K562 (cell line): Measurements from ENCODE around the gene DNAJC6. TPM values are rescaled to one million over a fixed set of nuclear protein-coding genes. Genes with fewer than 3 reads are reported as not detected.

Experiments
- ARNT ChIP-seq, 2 experiments: fragments of 450-650 bp; IDR thresholded peaks; 2 replicates each; pipeline ENCODE4 v1.6.1; 2016; ENCODE audit warnings: mild to moderate bottlenecking in 1 of 2
- CC2D1A ChIP-seq: fragments of 450-650 bp; IDR thresholded peaks from 2 replicates; pipeline ENCODE4 v1.6.1; 2017; ENCODE audit warnings: mild to moderate bottlenecking
- CREBBP ChIP-seq: IDR thresholded peaks from one replicate; pipeline ENCODE4 v1.6.1; 2012; ENCODE audit warnings: low read depth, mild to moderate bottlenecking, control low read depth, inconsistent platforms, low read length
- DDX20 ChIP-seq: fragments of 450-650 bp; IDR thresholded peaks from 2 replicates; pipeline ENCODE4 v1.6.1; 2016; ENCODE audit warnings: missing genetic modification characterization, low read depth, mild to moderate bottlenecking, missing compliant biosample characterization, moderate library complexity
- E2F3 ChIP-seq: fragments of 250-450 bp; sonication (Bioruptor Pico); IDR thresholded peaks from 2 replicates; pipeline ENCODE4 v1.4.0; 2020; ENCODE audit warnings: mild to moderate bottlenecking
- FOXA1 ChIP-seq: fragments of 450-650 bp; IDR thresholded peaks from 2 replicates; pipeline ENCODE4 v1.6.1; 2016; ENCODE audit warnings: mild to moderate bottlenecking, borderline replicate concordance
- FOXA3 ChIP-seq, 2 experiments: fragments of 450-650 bp in 1 of 2; sonication (generic) in 1 of 2; formaldehyde crosslinking; IDR thresholded peaks in 1 of 2; conservative IDR thresholded peaks in 1 of 2; 2 replicates each; pipeline versions ENCODE4 v1.4.0 to v1.8.0; 2020 to 2022; ENCODE audit warnings: mild to moderate bottlenecking in 2 of 2, missing genetic modification reagents in 1 of 2
- GABPB2 ChIP-seq: fragments of 250-450 bp; sonication (Bioruptor Pico); conservative IDR thresholded peaks from 2 replicates; pipeline ENCODE4 v1.5.1; 2021; ENCODE audit warnings: mild to moderate bottlenecking
- HDAC1 ChIP-seq, 2 experiments: fragments of 450-650 bp; IDR thresholded peaks; 2 replicates each; pipeline ENCODE4 v1.6.1; 2016 to 2017; ENCODE audit warnings: inconsistent platforms in 1 of 2, mild to moderate bottlenecking in 1 of 2, moderate library complexity in 1 of 2
- HNRNPLL ChIP-seq: fragments of 200-400 bp; formaldehyde crosslinking; IDR thresholded peaks from 2 replicates; pipeline ENCODE4 v1.6.1; 2017; ENCODE audit warnings: low read length, low read depth, mild to moderate bottlenecking; ENCODE audit not compliant: poor library complexity, severe bottlenecking
- KHSRP ChIP-seq: fragments of 450-650 bp; IDR thresholded peaks from 2 replicates; pipeline ENCODE4 v1.6.1; 2017
- MTA1 ChIP-seq: fragments of 450-650 bp; IDR thresholded peaks from 2 replicates; pipeline ENCODE4 v1.6.1; 2017; ENCODE audit warnings: borderline replicate concordance
- MTA3 ChIP-seq: fragments of 450-650 bp; formaldehyde crosslinking; IDR thresholded peaks from 2 replicates; pipeline ENCODE4 v1.6.1; 2017; ENCODE audit warnings: mild to moderate bottlenecking, borderline replicate concordance
- MYNN ChIP-seq, 2 experiments: sonication (generic); formaldehyde crosslinking in 1 of 2; IDR thresholded peaks; 2 replicates each; pipeline versions ENCODE4 v1.5.0 to v1.6.1; 2016 to 2020; ENCODE audit warnings: antibody characterized with exemption in 1 of 2, missing genetic modification reagents in 1 of 2
- NR4A1 ChIP-seq, 2 experiments: fragments of 250-450 bp in 1 of 2; fragments of 450-650 bp in 1 of 2; sonication (Bioruptor Pico) in 1 of 2; IDR thresholded peaks; 2 replicates each; pipeline versions ENCODE4 v1.4.0 to v1.6.1; 2016 to 2020; ENCODE audit warnings: mild to moderate bottlenecking in 2 of 2, missing compliant biosample characterization in 1 of 2, missing genetic modification characterization in 1 of 2, moderate library complexity in 1 of 2
- PHF8 ChIP-seq: fragments of 200-600 bp; sonication (generic); IDR thresholded peaks from 2 replicates; pipeline ENCODE4 v1.6.1; 2012; ENCODE audit warnings: mixed run types, mild to moderate bottlenecking, inconsistent platforms, low read length, moderate library complexity, borderline replicate concordance
- RBM22 ChIP-seq: fragments of 200-400 bp; formaldehyde crosslinking; IDR thresholded peaks from 2 replicates; pipeline ENCODE4 v1.6.1; 2018; ENCODE audit warnings: low read length, low read depth; ENCODE audit not compliant: poor library complexity, severe bottlenecking
- RCOR1 ChIP-seq, 2 experiments: IDR thresholded peaks; 2 replicates each; pipeline ENCODE4 v1.6.1; 2012; ENCODE audit warnings: low read depth in 2 of 2, low read length in 2 of 2, borderline replicate concordance in 1 of 2, improper control_type of control experiment in 1 of 2
- SETDB1 ChIP-seq: IDR thresholded peaks from one replicate; pipeline ENCODE4 v1.6.1; 2012; ENCODE audit warnings: low read length, control low read depth, inconsistent platforms
- ZKSCAN8 ChIP-seq: fragments of 200-800 bp; sonication (Bioruptor generic); IDR thresholded peaks from 2 replicates; pipeline ENCODE4 v1.6.1; 2016; ENCODE audit warnings: missing genetic modification characterization, missing compliant biosample characterization
- ZNF253 ChIP-seq: fragments of 250-450 bp; sonication (Bioruptor Pico); conservative IDR thresholded peaks from 2 replicates; pipeline ENCODE4 v1.6.1; 2021; ENCODE audit warnings: mild to moderate bottlenecking
- ZNF354B ChIP-seq: fragments of 250-450 bp; sonication (Bioruptor Pico); IDR thresholded peaks from 2 replicates; pipeline ENCODE4 v1.4.0; 2020
- ZNF395 ChIP-seq: fragments of 200-800 bp; sonication (Bioruptor generic); IDR thresholded peaks from 2 replicates; pipeline ENCODE4 v1.6.1; 2017; ENCODE audit warnings: missing genetic modification characterization, missing compliant biosample characterization
- ZNF445 ChIP-seq: fragments of 250-450 bp; sonication (Bioruptor Pico); IDR thresholded peaks from 2 replicates; pipeline ENCODE4 v1.4.0; 2020; ENCODE audit warnings: low read depth, mild to moderate bottlenecking, moderate library complexity
- ZNF75A ChIP-seq: fragments of 450-650 bp; formaldehyde crosslinking; IDR thresholded peaks from 2 replicates; pipeline ENCODE4 v1.4.0; 2020; ENCODE audit warnings: mild to moderate bottlenecking
- polyA plus RNA-seq, 8 experiments: library from polyadenylated mRNA; depleted of rRNA in 4 of 8; stranded (reverse) in 5 of 8; unstranded in 3 of 8; fragments of >200 nt; fragmentation: Nextera tagmentation in 2 of 8; fragmentation: Illumina TruSeq in 1 of 8; extraction: Ambion mirVana in 2 of 8; extraction: Trizol in 1 of 8; gene quantifications; 2 replicates each; pipeline versions ENCODE4 v1.2.1 to v1.2.3, GENCODE V29; 2011 to 2014; ENCODE audit warnings: inconsistent platforms in 1 of 8, missing spikeins in 1 of 8
- total RNA-seq, 7 experiments: library from RNA; depleted of rRNA in 6 of 7; stranded (reverse); fragments of >200 nt in 6 of 7; fragmentation: Illumina TruSeq in 2 of 7; extraction: Trizol in 2 of 7; gene quantifications; 2 replicates each; pipeline versions ENCODE4 v1.2.1 to v1.2.3, GENCODE V29; 2011 to 2021; ENCODE audit warnings: low replicate concordance in 1 of 7
- TF ChIP-seq, protein P1 (sequence below): fragments of 450-650 bp; IDR thresholded peaks from 2 replicates; pipeline ENCODE4 v1.6.1; 2016; ENCODE audit warnings: mild to moderate bottlenecking

The DNAJC6 gene
- total and polyA plus RNA-seq, 9 of the 15 experiments (the other 6 are each of a cell fraction or from before 2014, with no cell fraction given) = 6.7 to 78.7 (median 28.0) TPM

GRCh38 chr1:65412256-65412983 is 103.1 kb downstream of the DNAJC6 start (continued):
- TF ChIP-seq HNRNPLL (no peak), SETDB1 (no peak), PHF8 (no peak), RBM22 (no peak), MTA3 (peak; percentile 63), RCOR1 (IDR thresholded peaks at IDR 0.05; ENCODE audit: borderline replicate concordance in 1 of 2, low read depth in 2 of 2, low read length in 2 of 2) (peak; percentile 17 to 95; a peak in 3 of 4 replicates), HDAC1 (IDR thresholded peaks at IDR 0.05) (peak in 1 of 2 experiments; percentile 85; a peak in 3 of 4 replicates), KHSRP (peak; percentile 87), NR4A1 (CRISPR knock-in tag; IDR thresholded peaks at IDR 0.05) (no peak), NR4A1 (tag; IDR thresholded peaks at IDR 0.05) (0 out of 2 replicates have a peak, but pooled peaks have one; percentile 41), MTA1 (peak; percentile 85), ZNF354B (CRISPR knock-in tag) (peak; percentile 58; the same call in 1 of the 2 replicates), MYNN (IDR thresholded peaks at IDR 0.05) (no peak), MYNN (CRISPR knock-in tag; IDR thresholded peaks at IDR 0.05) (no peak), CC2D1A (peak; percentile 98), DDX20 (tag) (peak; percentile 41; the same call in 1 of the 2 replicates), ZNF395 (peak; percentile 87; the same call in 1 of the 2 replicates), CREBBP (no peak), E2F3 (CRISPR knock-in tag) (no peak), ZNF445 (CRISPR knock-in tag) (no peak), FOXA3 (CRISPR knock-in tag; conservative IDR thresholded peaks at IDR 0.05 in 1 of 2, IDR thresholded peaks at IDR 0.05 in 1 of 2) (peak in 1 of 2 experiments; percentile 81; a peak in 2 of 4 replicates), FOXA1 (no peak), ARNT (IDR thresholded peaks at IDR 0.05) (peak; percentile 92 to 93; a peak in 3 of 4 replicates), GABPB2 (no peak), ZNF75A (CRISPR knock-in tag) (0 out of 2 replicates have a peak, but pooled peaks have one; percentile 6), ZNF253 (CRISPR knock-in tag) (no peak), ZKSCAN8 (peak; percentile 67)
- TF ChIP-seq, protein P1, sequence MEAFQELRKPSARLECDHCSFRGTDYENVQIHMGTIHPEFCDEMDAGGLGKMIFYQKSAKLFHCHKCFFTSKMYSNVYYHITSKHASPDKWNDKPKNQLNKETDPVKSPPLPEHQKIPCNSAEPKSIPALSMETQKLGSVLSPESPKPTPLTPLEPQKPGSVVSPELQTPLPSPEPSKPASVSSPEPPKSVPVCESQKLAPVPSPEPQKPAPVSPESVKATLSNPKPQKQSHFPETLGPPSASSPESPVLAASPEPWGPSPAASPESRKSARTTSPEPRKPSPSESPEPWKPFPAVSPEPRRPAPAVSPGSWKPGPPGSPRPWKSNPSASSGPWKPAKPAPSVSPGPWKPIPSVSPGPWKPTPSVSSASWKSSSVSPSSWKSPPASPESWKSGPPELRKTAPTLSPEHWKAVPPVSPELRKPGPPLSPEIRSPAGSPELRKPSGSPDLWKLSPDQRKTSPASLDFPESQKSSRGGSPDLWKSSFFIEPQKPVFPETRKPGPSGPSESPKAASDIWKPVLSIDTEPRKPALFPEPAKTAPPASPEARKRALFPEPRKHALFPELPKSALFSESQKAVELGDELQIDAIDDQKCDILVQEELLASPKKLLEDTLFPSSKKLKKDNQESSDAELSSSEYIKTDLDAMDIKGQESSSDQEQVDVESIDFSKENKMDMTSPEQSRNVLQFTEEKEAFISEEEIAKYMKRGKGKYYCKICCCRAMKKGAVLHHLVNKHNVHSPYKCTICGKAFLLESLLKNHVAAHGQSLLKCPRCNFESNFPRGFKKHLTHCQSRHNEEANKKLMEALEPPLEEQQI = peak; percentile 98
